Keratinocyte (primary cell): ENCODE results near the gene HID1. TPM values are rescaled to one million over a fixed set of nuclear protein-coding genes. Genes with fewer than 3 reads are reported as not detected.
"Not testable (repeated sequence)": the region's sequence is repeated elsewhere in the genome, so short reads cannot be mapped to it uniquely, and the experiment has no call there.

ENCODE experiments used
- DNase-seq: peaks from one replicate; pipeline ENCODE4 v3.0.0-alpha.2; 2011; ENCODE audit warnings: low read depth, missing footprints, low spot score
- FAIRE-seq: peaks from 2 replicates; lab custom pipeline; 2011; peaks lifted over from hg19 to GRCh38; lab: Jason Lieb, UNC
- H2AFZ ChIP-seq: 2 replicates; pipeline ENCODE4 v1.6.0; 2012; ENCODE audit warnings: low read length, control low read depth, inconsistent platforms; ENCODE audit not compliant: control insufficient read depth
- H3K27ac ChIP-seq: 2 replicates; pipeline ENCODE4 v1.5.1; 2011; ENCODE audit warnings: low read length; ENCODE audit not compliant: control insufficient read depth, insufficient read depth
- H3K27me3 ChIP-seq: 3 replicates; pipeline ENCODE4 v1.6.0; 2011; ENCODE audit warnings: low read length; ENCODE audit not compliant: control insufficient read depth, insufficient read depth; ENCODE audit errors: extremely low read depth
- H3K36me3 ChIP-seq, 2 experiments: 2 replicates in 1 of 2; 3 replicates in 1 of 2; pipeline ENCODE4 v1.5.1; 2011; ENCODE audit warnings: low read length in 2 of 2, mild to moderate bottlenecking in 1 of 2; ENCODE audit not compliant: control insufficient read depth in 2 of 2, insufficient read depth in 2 of 2; ENCODE audit errors: extremely low read depth in 1 of 2
- H3K4me1 ChIP-seq: 3 replicates; pipeline ENCODE4 v1.5.1; 2011; ENCODE audit warnings: low read length; ENCODE audit not compliant: control insufficient read depth, insufficient read depth; ENCODE audit errors: extremely low read depth
- H3K4me2 ChIP-seq: 3 replicates; pipeline ENCODE4 v1.6.0; 2011; ENCODE audit warnings: low read depth, low read length; ENCODE audit not compliant: control insufficient read depth, insufficient read depth; ENCODE audit errors: extremely low read depth
- H3K4me3 ChIP-seq, 3 experiments: fragments of 200-600 bp in 1 of 3; sonication (generic) in 1 of 3; 2 replicates in 2 of 3; 3 replicates in 1 of 3; pipeline ENCODE4 v1.5.1; 2011 to 2016; ENCODE audit warnings: low read length in 3 of 3, mild to moderate bottlenecking in 3 of 3, control low read depth in 2 of 3, inconsistent platforms in 1 of 3, low read depth in 1 of 3, mixed read lengths in 1 of 3, mixed run types in 1 of 3, moderate library complexity in 1 of 3; ENCODE audit not compliant: control insufficient read depth in 2 of 3, insufficient read depth in 2 of 3; ENCODE audit errors: extremely low read depth in 1 of 3
- H3K79me2 ChIP-seq: 2 replicates; pipeline ENCODE4 v1.6.0; 2012; ENCODE audit warnings: low read length; ENCODE audit not compliant: control insufficient read depth, insufficient read depth
- H3K9ac ChIP-seq: 3 replicates; pipeline ENCODE4 v1.6.0; 2011; ENCODE audit warnings: low read length; ENCODE audit not compliant: control insufficient read depth, insufficient read depth; ENCODE audit errors: extremely low read depth
- H3K9me1 ChIP-seq: 3 replicates; pipeline ENCODE4 v1.6.0; 2011; ENCODE audit warnings: low read length; ENCODE audit not compliant: control insufficient read depth, insufficient read depth; ENCODE audit errors: extremely low read depth
- H3K9me3 ChIP-seq: 2 replicates; pipeline ENCODE4 v1.5.1; 2012; ENCODE audit warnings: low read depth, low read length; ENCODE audit not compliant: control insufficient read depth
- H4K20me1 ChIP-seq: 3 replicates; pipeline ENCODE4 v1.6.0; 2011; ENCODE audit warnings: low read length; ENCODE audit not compliant: control insufficient read depth, insufficient read depth; ENCODE audit errors: extremely low read depth
- EZH2 ChIP-seq: IDR thresholded peaks from one replicate; pipeline ENCODE4 v1.6.1; 2012; ENCODE audit warnings: inconsistent platforms, mild to moderate bottlenecking, low read length, moderate library complexity
- dilution Hi-C: fragments of 300-500 bp; cut with MboI; formaldehyde crosslinking; loops from one replicate; pipeline ENCODE4 v1.7.0; 2020; ENCODE audit warnings: low sequenced_read_pairs; ENCODE audit not compliant: extremely low pct_ligation_motif_present
- polyA plus RNA-seq, 5 experiments: library from polyadenylated mRNA; depleted of rRNA in 3 of 5; stranded (reverse) in 3 of 5; stranded (forward) in 1 of 5; unstranded in 1 of 5; fragments of >200 nt; gene quantifications; 1 replicate in 1 of 5; 2 replicates in 3 of 5; 3 replicates in 1 of 5; pipeline versions ENCODE4 v1.2.1 to v1.2.3, GENCODE V29; 2011 to 2012; ENCODE audit warnings: missing spikeins in 2 of 5, low read depth in 1 of 5, low replicate concordance in 1 of 5
- TF ChIP-seq, protein P1 (sequence below), 3 experiments: IDR thresholded peaks in 1 of 3; conservative IDR thresholded peaks in 1 of 3; optimal IDR thresholded peaks in 1 of 3; 2 replicates in 2 of 3; 3 replicates in 1 of 3; pipeline versions ENCODE3 to v1.5.1; 2011; ENCODE audit warnings: low read length in 3 of 3, mild to moderate bottlenecking in 3 of 3, moderate library complexity in 2 of 3, control low read depth in 1 of 3, inconsistent platforms in 1 of 3; ENCODE audit not compliant: insufficient read depth in 2 of 3; ENCODE audit errors: extremely low read depth in 1 of 3

The HID1 gene
- polyA plus RNA-seq, 1 donor (not counting 4 experiments of a cell fraction or from before 2014, with no cell fraction given): 0.33 TPM

DNA sequence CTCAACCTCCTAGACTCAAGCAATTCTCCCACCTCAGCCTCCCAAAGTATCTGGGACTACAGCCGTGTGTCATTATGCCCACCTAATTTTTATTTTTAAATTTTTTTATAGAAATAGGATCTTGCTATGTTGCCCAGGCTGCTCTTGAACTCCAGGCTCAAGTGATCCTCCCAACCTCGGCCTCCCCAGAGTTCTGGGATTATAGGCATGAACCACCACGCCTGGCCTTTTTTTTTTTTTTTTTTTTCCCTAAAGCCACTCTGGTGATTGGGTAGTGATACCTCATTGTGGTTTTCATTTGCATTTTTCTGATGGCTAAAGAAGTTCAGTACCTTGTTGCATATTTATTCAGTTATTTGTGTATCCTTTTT lies 13.6 kb upstream of the HID1 start:
- DNase-seq (no peak), FAIRE-seq (no peak)
- H3K4me3 ChIP-seq: no peak overlapping the region
- no peak overlapping the region for H2AFZ ChIP-seq
- no peak overlapping the region for H3K9ac ChIP-seq
- no peaks in the 10 kb centered on the region for H3K9me3 ChIP-seq
- H3K4me2 ChIP-seq: no peak overlapping the region
- no peaks in the 10 kb centered on the region for H3K9me1 ChIP-seq
- H3K27ac ChIP-seq: no peak overlapping the region
- TF ChIP-seq, protein P1, sequence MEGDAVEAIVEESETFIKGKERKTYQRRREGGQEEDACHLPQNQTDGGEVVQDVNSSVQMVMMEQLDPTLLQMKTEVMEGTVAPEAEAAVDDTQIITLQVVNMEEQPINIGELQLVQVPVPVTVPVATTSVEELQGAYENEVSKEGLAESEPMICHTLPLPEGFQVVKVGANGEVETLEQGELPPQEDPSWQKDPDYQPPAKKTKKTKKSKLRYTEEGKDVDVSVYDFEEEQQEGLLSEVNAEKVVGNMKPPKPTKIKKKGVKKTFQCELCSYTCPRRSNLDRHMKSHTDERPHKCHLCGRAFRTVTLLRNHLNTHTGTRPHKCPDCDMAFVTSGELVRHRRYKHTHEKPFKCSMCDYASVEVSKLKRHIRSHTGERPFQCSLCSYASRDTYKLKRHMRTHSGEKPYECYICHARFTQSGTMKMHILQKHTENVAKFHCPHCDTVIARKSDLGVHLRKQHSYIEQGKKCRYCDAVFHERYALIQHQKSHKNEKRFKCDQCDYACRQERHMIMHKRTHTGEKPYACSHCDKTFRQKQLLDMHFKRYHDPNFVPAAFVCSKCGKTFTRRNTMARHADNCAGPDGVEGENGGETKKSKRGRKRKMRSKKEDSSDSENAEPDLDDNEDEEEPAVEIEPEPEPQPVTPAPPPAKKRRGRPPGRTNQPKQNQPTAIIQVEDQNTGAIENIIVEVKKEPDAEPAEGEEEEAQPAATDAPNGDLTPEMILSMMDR (optimal IDR thresholded peaks at IDR 0.05 in 1 of 3, IDR thresholded peaks at IDR 0.05 in 1 of 3, conservative IDR thresholded peaks at IDR 0.05 in 1 of 3; ENCODE audit: extremely low read depth in 1 of 3, insufficient read depth in 2 of 3, low read length in 3 of 3): no peak
- no peak for TF ChIP-seq EZH2
- H3K27me3 ChIP-seq: no peaks in the 10 kb centered on the region
- H3K79me2 ChIP-seq: peaks cover 2% of the 10 kb centered on the region
- dilution Hi-C loops: no loop called here
- H3K4me1 ChIP-seq: peaks cover 28% of the 10 kb centered on the region
- no peaks in the 10 kb centered on the region for H4K20me1 ChIP-seq
- H3K36me3 ChIP-seq: peaks cover 0 to 1% of the 10 kb centered on the region in 2 experiments

DNA sequence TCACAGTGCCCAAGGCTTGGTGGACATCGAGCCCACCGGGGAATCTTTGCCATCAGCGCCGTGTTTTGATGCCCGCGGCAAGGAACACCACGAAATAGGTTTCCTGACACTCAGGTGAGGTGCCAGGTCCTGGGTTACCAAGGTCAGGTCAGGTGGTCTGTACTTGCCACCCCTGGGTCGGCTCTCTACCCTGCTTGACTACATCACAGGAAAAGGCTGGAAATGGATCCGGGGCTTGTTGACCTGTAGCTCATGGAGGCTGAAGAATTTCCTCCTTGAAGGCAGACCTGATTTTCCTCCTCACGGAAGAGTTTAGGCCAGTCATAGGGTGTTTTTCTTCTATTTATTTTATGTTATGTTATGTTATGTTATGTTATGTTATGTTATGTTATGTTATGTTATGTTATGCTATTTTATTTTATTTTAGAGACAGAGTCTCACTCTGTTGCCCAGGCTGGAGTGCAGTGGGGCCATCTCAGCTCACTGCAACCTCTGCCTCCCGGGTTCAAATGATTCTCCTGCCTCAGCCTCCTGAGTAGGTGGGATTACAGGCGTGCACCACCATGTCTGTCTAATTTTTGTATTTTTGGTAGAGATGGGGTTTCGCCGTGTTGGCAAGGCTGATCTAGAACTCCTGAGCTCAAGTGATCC lies 10.2 kb upstream of the HID1 start:
- H3K9me1 ChIP-seq, H4K20me1 ChIP-seq, H3K36me3 ChIP-seq, H3K27ac ChIP-seq, H3K27me3 ChIP-seq, FAIRE-seq, H3K79me2 ChIP-seq, dilution Hi-C loops, H3K9me3 ChIP-seq, DNase-seq: not testable (repeated sequence)
- Histone ChIP-seq H3K4me2 (peak overlapping the region; percentile 95), H3K4me3 (peak overlapping the region; percentile 42 to 78 (median 49)), H2AFZ (peak overlapping the region; percentile 84), H3K4me1 (peaks cover 23% of the 10 kb centered on the region), H3K9ac (peak overlapping the region; percentile 46)
